Caco-2 (cell line): Measurements from ENCODE around the gene CARM1. TPM values are rescaled to one million over a fixed set of nuclear protein-coding genes. Genes with fewer than 3 reads are reported as not detected.
A peak's percentile ranks its signal among the peaks of the same experiment; 100 is the strongest.

Experiments used
- BruUV-seq: library from RNA; stranded (reverse); fragments of 400-500 nt; replicated peaks from 2 replicates; lab custom pipeline; 2021; lab: Mats Ljungman, UMichigan
- CTCF ChIA-PET: fragments of 300-600 bp; sonication (Branson Sonifier 250); formaldehyde crosslinking; loops from one replicate; lab custom pipeline; 2022; ENCODE audit warnings: antibody characterized with exemption; lab: Charles Lee
- POLR2A ChIA-PET: fragments of 300-600 bp; sonication (Branson Sonifier 250); formaldehyde crosslinking; loops from one replicate; lab custom pipeline; 2022; ENCODE audit warnings: antibody characterized with exemption; lab: Charles Lee
- DNase-seq, 2 experiments: peaks; one replicate each; pipeline versions ENCODE4 v3.0.0 to v3.0.0-alpha.2; 2020 to 2022
- H3K27me3 ChIP-seq: replicated peaks from 2 replicates; pipeline ENCODE4 v1.6.0; 2011; ENCODE audit warnings: low read length; ENCODE audit not compliant: control insufficient read depth, insufficient read depth
- H3K36me3 ChIP-seq: 2 replicates; pipeline ENCODE4 v1.5.1; 2011; ENCODE audit warnings: low read length; ENCODE audit not compliant: control insufficient read depth, insufficient read depth
- H3K4me1 ChIP-seq: fragments of 250-450 bp; sonication (Bioruptor Pico); 2 replicates; pipeline ENCODE4 v1.5.1; 2020; ENCODE audit warnings: mild to moderate bottlenecking
- H3K4me3 ChIP-seq: 2 replicates; pipeline ENCODE4 v1.5.1; 2011; ENCODE audit warnings: low read depth, mild to moderate bottlenecking, control low read depth, low read length
- H3K9me3 ChIP-seq: fragments of 250-450 bp; sonication (Bioruptor Pico); 2 replicates; pipeline ENCODE4 v1.5.1; 2020; ENCODE audit warnings: mild to moderate bottlenecking, moderate library complexity
- H3K27ac Mint-ChIP-seq: one replicate; pipeline ENCODE4 v1.8.0; 2022; ENCODE audit warnings: mixed read lengths; ENCODE audit not compliant: unreplicated experiment
- H3K27me3 Mint-ChIP-seq: one replicate; pipeline ENCODE4 v1.8.0; 2022; ENCODE audit warnings: mixed read lengths; ENCODE audit not compliant: insufficient read depth, unreplicated experiment
- H3K36me3 Mint-ChIP-seq: one replicate; pipeline ENCODE4 v1.8.0; 2022; ENCODE audit warnings: mild to moderate bottlenecking, mixed read lengths; ENCODE audit not compliant: insufficient read depth, unreplicated experiment
- H3K4me1 Mint-ChIP-seq: one replicate; pipeline ENCODE4 v1.8.0; 2022; ENCODE audit warnings: low read depth, mixed read lengths; ENCODE audit not compliant: unreplicated experiment
- H3K4me3 Mint-ChIP-seq: one replicate; pipeline ENCODE4 v1.8.0; 2022; ENCODE audit warnings: mild to moderate bottlenecking, moderate library complexity, mixed read lengths; ENCODE audit not compliant: unreplicated experiment
- H3K9me3 Mint-ChIP-seq: one replicate; pipeline ENCODE4 v1.8.0; 2022; ENCODE audit warnings: mixed read lengths; ENCODE audit not compliant: unreplicated experiment
- CTCF ChIP-seq, 2 experiments: fragments of 200-600 bp in 1 of 2; IDR thresholded peaks; 1 replicate in 1 of 2; 2 replicates in 1 of 2; pipeline versions ENCODE4 v1.5.1 to v1.8.0; 2011 to 2022; ENCODE audit warnings: antibody characterized with exemption in 1 of 2, control low read depth in 1 of 2, inconsistent platforms in 1 of 2, low read depth in 1 of 2, low read length in 1 of 2, mild to moderate bottlenecking in 1 of 2, moderate library complexity in 1 of 2; ENCODE audit not compliant: insufficient read depth in 1 of 2, severe bottlenecking in 1 of 2, unreplicated experiment in 1 of 2
- intact Hi-C: fragments of 100-400 bp; cut with micrococcal nuclease; formaldehyde crosslinking; loops from one replicate; pipeline ENCODE4 v1.10.0; 2022; ENCODE audit not compliant: unreplicated experiment
- total RNA-seq: library from RNA; stranded (reverse); gene quantifications from 2 replicates; pipeline ENCODE4 v1.2.3, GENCODE V29; 2022

CARM1 gene
- total RNA-seq, 1 experiment from 2014 or later: 97.9 TPM

DNA sequence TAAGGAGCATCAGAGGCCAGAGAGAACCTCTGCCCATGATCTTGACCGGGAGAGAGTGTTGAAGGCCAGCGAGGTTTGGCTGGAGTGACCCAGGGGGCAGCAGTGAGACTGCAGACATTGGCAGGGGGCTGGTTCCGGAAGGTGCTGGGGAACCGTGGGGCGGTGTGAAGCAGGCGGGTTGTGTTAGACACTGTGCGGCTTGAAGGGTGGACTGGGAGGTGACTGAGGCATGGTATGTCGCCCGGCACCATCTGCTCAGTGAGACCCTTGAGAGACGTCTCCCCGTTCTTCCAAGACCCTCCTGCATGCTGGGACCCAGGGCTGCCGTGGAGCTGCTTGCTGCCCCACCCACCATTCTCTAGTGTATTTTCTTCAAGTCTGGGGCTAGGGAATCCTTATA lies 24.6 kb downstream of the CARM1 start:
- Histone ChIP-seq H3K27me3 (no peaks in the 10 kb centered on the region), H3K4me1 (no peaks in the 10 kb centered on the region), H3K36me3 (0 out of 2 replicates have a peak, but pooled peaks cover 1% of the 10 kb centered on the region), H3K4me3 (no peak overlapping the region), H3K9me3 (no peaks in the 10 kb centered on the region)
- Mint-ChIP-seq H3K27me3 (no peaks in the 10 kb centered on the region), H3K4me1 (no peaks in the 10 kb centered on the region), H3K9me3 (no peaks in the 10 kb centered on the region), H3K36me3 (peaks cover 12% of the 10 kb centered on the region), H3K27ac (no peak overlapping the region), H3K4me3 (no peak overlapping the region)
- no TSS peak for BruUV-seq
- ChIA-PET CTCF (no interaction called here), POLR2A (no interaction called here)
- DNase-seq: no peak
- peak in 1 of 2 experiments; percentile 9 for TF ChIP-seq CTCF (IDR thresholded peaks at IDR 0.05; ENCODE audit: insufficient read depth in 1 of 2, low read depth in 1 of 2, low read length in 1 of 2, severe bottlenecking in 1 of 2, unreplicated experiment in 1 of 2)
- intact Hi-C loops: no loop called here

GRCh38 chr19:10896851-10897526 lies 25.6 kb downstream of the CARM1 start:
- Histone ChIP-seq H3K4me1 (no peaks in the 10 kb centered on the region), H3K9me3 (no peaks in the 10 kb centered on the region), H3K36me3 (0 out of 2 replicates have a peak, but pooled peaks cover 1% of the 10 kb centered on the region), H3K4me3 (no peak overlapping the region), H3K27me3 (no peaks in the 10 kb centered on the region)
- no peaks in the 10 kb centered on the region for H3K4me1 Mint-ChIP-seq
- no peaks in the 10 kb centered on the region for H3K27me3 Mint-ChIP-seq
- BruUV-seq: no TSS peak
- intact Hi-C loops: no loop called here
- H3K9me3 Mint-ChIP-seq: no peaks in the 10 kb centered on the region
- no peak for TF ChIP-seq CTCF (IDR thresholded peaks at IDR 0.05; ENCODE audit: insufficient read depth in 1 of 2, low read depth in 1 of 2, low read length in 1 of 2, severe bottlenecking in 1 of 2, unreplicated experiment in 1 of 2)
- DNase-seq: no peak
- H3K36me3 Mint-ChIP-seq: peaks cover 11% of the 10 kb centered on the region
- peak overlapping the region; percentile 39 for H3K27ac Mint-ChIP-seq
- CTCF ChIA-PET: no interaction called here
- no peak overlapping the region for H3K4me3 Mint-ChIP-seq
- POLR2A ChIA-PET: no interaction called here

DNA sequence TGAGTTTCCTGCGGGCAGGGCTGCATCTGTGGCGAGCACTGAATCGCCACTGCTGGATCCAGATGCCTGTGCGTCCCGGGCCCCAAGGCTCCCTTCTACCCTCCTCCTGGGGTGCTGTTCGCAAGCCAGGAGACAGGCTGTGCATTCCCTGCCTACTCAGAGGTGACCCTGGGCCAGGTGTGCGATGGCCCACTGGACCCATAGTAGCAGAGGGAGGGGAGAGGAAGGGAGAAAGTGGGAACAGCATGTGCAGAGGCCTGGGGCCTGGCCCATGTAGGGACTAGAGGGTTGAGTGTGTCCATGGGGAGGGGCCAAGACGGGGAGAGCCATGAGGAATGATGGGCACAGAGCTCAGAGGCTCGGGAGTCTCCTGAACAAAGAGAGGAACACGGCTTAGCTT lies 27.3 kb downstream of the CARM1 start:
- H3K4me1 Mint-ChIP-seq: no peaks in the 10 kb centered on the region
- no peak overlapping the region for H3K27ac Mint-ChIP-seq
- no peaks in the 10 kb centered on the region for H3K4me1 ChIP-seq
- ChIA-PET POLR2A (no interaction called here), CTCF (interaction anchor here (0.6 to 0.7 kb wide), 2 partner anchors 16 to 88 kb away, joined by 3 to 5 read pairs; no protein-coding TSS in a partner anchor)
- no peaks in the 10 kb centered on the region for H3K27me3 Mint-ChIP-seq
- no TSS peak for BruUV-seq
- peaks cover 7% of the 10 kb centered on the region for H3K36me3 Mint-ChIP-seq
- no peaks in the 10 kb centered on the region for H3K27me3 ChIP-seq
- no peak for TF ChIP-seq CTCF (IDR thresholded peaks at IDR 0.05; ENCODE audit: insufficient read depth in 1 of 2, low read depth in 1 of 2, low read length in 1 of 2, severe bottlenecking in 1 of 2, unreplicated experiment in 1 of 2)
- no peak for DNase-seq
- H3K36me3 ChIP-seq: 0 out of 2 replicates have a peak, but pooled peaks cover 1% of the 10 kb centered on the region
- intact Hi-C loops: no loop called here
- H3K4me3 Mint-ChIP-seq: no peak overlapping the region
- H3K9me3 Mint-ChIP-seq: no peaks in the 10 kb centered on the region
- H3K4me3 ChIP-seq: no peak overlapping the region
- no peaks in the 10 kb centered on the region for H3K9me3 ChIP-seq
